ENCODE measurements around the gene FDX2.

GRCh38 chr19:10353793-10354391 lies 38.1 kb upstream of the FDX2 start:
- no peak for TF ChIP-seq CTCF (IDR thresholded peaks at IDR 0.05; ENCODE audit: low read depth, low read length, missing input control)
- TF ChIP-seq RAD21 (IDR thresholded peaks at IDR 0.05), result no peak
- no peak for TF ChIP-seq TAF1 (conservative IDR thresholded peaks at IDR 0.05)
- TF ChIP-seq, protein P1, sequence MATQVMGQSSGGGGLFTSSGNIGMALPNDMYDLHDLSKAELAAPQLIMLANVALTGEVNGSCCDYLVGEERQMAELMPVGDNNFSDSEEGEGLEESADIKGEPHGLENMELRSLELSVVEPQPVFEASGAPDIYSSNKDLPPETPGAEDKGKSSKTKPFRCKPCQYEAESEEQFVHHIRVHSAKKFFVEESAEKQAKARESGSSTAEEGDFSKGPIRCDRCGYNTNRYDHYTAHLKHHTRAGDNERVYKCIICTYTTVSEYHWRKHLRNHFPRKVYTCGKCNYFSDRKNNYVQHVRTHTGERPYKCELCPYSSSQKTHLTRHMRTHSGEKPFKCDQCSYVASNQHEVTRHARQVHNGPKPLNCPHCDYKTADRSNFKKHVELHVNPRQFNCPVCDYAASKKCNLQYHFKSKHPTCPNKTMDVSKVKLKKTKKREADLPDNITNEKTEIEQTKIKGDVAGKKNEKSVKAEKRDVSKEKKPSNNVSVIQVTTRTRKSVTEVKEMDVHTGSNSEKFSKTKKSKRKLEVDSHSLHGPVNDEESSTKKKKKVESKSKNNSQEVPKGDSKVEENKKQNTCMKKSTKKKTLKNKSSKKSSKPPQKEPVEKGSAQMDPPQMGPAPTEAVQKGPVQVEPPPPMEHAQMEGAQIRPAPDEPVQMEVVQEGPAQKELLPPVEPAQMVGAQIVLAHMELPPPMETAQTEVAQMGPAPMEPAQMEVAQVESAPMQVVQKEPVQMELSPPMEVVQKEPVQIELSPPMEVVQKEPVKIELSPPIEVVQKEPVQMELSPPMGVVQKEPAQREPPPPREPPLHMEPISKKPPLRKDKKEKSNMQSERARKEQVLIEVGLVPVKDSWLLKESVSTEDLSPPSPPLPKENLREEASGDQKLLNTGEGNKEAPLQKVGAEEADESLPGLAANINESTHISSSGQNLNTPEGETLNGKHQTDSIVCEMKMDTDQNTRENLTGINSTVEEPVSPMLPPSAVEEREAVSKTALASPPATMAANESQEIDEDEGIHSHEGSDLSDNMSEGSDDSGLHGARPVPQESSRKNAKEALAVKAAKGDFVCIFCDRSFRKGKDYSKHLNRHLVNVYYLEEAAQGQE (IDR thresholded peaks at IDR 0.05), result no peak
- TF ChIP-seq MAX (IDR thresholded peaks at IDR 0.05), result no peak
- no peak for TF ChIP-seq RXRA (IDR thresholded peaks at IDR 0.05)
- TF ChIP-seq ZBTB33 (IDR thresholded peaks at IDR 0.05), result no peak
- no peak for TF ChIP-seq GABPA (IDR thresholded peaks at IDR 0.05 in 1 of 2, conservative IDR thresholded peaks at IDR 0.05 in 1 of 2)
